GM12878 (cell line): Measurements from ENCODE around the gene NUP210. TPM values are rescaled to one million over a fixed set of nuclear protein-coding genes. Genes with fewer than 3 reads are reported as not detected.

Source experiments
- ATAC-seq: fragments of 200-7000 bp; cut with Tn5 transposase; 3 replicates; pipeline ENCODE4 v1.9.1; 2020; ENCODE audit warnings: mild to moderate bottlenecking, moderate library complexity
- BruUV-seq: library from RNA; stranded (reverse); fragments of 400-500 nt; replicated peaks from 2 replicates; lab custom pipeline; 2021; lab: Mats Ljungman, UMichigan
- CTCF ChIA-PET: fragments of 300-600 bp; sonication (Branson Sonifier 250); formaldehyde crosslinking; extraction: SDS; loops from one replicate; lab custom pipeline; 2021; ENCODE audit warnings: inconsistent platforms; lab: Yijun Ruan, JAX
- POLR2A ChIA-PET: fragments of 350-600 bp; formaldehyde crosslinking; extraction: SDS; loops from one replicate; lab custom pipeline; 2021; ENCODE audit warnings: inconsistent platforms; lab: Charles Lee
- RAD21 ChIA-PET: fragments of 300-600 bp; sonication (Branson Sonifier 250); formaldehyde crosslinking; loops from one replicate; lab custom pipeline; 2023; ENCODE audit warnings: antibody characterized with exemption; ENCODE audit not compliant: unreplicated experiment; lab: Charles Lee
- SMC1A ChIA-PET: fragments of 300-600 bp; sonication (Branson Sonifier 250); formaldehyde crosslinking; loops from one replicate; lab custom pipeline; 2023; ENCODE audit not compliant: unreplicated experiment, uncharacterized antibody; lab: Charles Lee
- DNase-seq: peaks from one replicate; pipeline ENCODE4 v3.0.0-alpha.2; 2011; ENCODE audit warnings: low read depth, low spot score
- FAIRE-seq: peaks from 3 replicates; lab custom pipeline; 2011; peaks lifted over from hg19 to GRCh38; lab: Jason Lieb, UNC
- H2AFZ ChIP-seq: 2 replicates; pipeline ENCODE4 v1.6.0; 2011; ENCODE audit warnings: low read depth, low read length, control low read depth; ENCODE audit not compliant: control insufficient read depth
- H3K27ac ChIP-seq: 2 replicates; pipeline ENCODE4 v1.5.1; 2011; ENCODE audit warnings: control low read depth; ENCODE audit not compliant: control insufficient read depth, insufficient read depth
- H3K27me3 ChIP-seq, 2 experiments: replicated peaks in 1 of 2; 2 replicates each; pipeline versions ENCODE4 v1.6.0 to v1.6.1; 2011; ENCODE audit warnings: low read length in 1 of 2; ENCODE audit not compliant: control insufficient read depth in 2 of 2, insufficient read depth in 2 of 2
- H3K36me3 ChIP-seq, 2 experiments: 2 replicates each; pipeline ENCODE4 v1.5.1; 2011; ENCODE audit warnings: low read length in 1 of 2; ENCODE audit not compliant: control insufficient read depth in 2 of 2, insufficient read depth in 2 of 2
- H3K4me1 ChIP-seq: 2 replicates; pipeline ENCODE4 v1.6.1; 2011; ENCODE audit warnings: mild to moderate bottlenecking, low read length, moderate library complexity, mixed read lengths; ENCODE audit not compliant: control insufficient read depth, insufficient read depth
- H3K4me2 ChIP-seq: 2 replicates; pipeline ENCODE4 v1.6.0; 2011; ENCODE audit warnings: control low read depth; ENCODE audit not compliant: control insufficient read depth, insufficient read depth
- H3K4me3 ChIP-seq: fragments of 200-600 bp; sonication (generic); 2 replicates; pipeline ENCODE4 v1.5.1; 2016
- H3K79me2 ChIP-seq: 2 replicates; pipeline ENCODE4 v1.6.0; 2011; ENCODE audit warnings: low read length; ENCODE audit not compliant: control insufficient read depth, insufficient read depth
- H3K9ac ChIP-seq: 2 replicates; pipeline ENCODE4 v1.8.0; 2011; ENCODE audit warnings: low read length, control low read depth, mixed read lengths; ENCODE audit not compliant: control insufficient read depth, insufficient read depth
- H3K9me3 ChIP-seq: replicated peaks from 3 replicates; pipeline ENCODE4 v1.5.1; 2011; ENCODE audit warnings: mild to moderate bottlenecking, low read length; ENCODE audit not compliant: control insufficient read depth, insufficient read depth
- H4K20me1 ChIP-seq: 2 replicates; pipeline ENCODE4 v1.6.0; 2011; ENCODE audit not compliant: control insufficient read depth, insufficient read depth
- BHLHE40 ChIP-seq, 2 experiments: fragments of 450-650 bp in 1 of 2; IDR thresholded peaks; 2 replicates each; pipeline ENCODE4 v1.6.1; 2011 to 2017; ENCODE audit warnings: low read depth in 2 of 2, borderline replicate concordance in 1 of 2, improper control_type of control experiment in 1 of 2, low read length in 1 of 2, mild to moderate bottlenecking in 1 of 2
- CREM ChIP-seq: IDR thresholded peaks from 2 replicates; pipeline ENCODE4 v1.6.1; 2014; ENCODE audit warnings: antibody characterized with exemption, low read depth
- DPF2 ChIP-seq: fragments of 450-650 bp; IDR thresholded peaks from 2 replicates; pipeline ENCODE4 v1.6.1; 2017; ENCODE audit warnings: mild to moderate bottlenecking
- GABPA ChIP-seq: IDR thresholded peaks from 2 replicates; pipeline ENCODE4 v1.6.1; 2014; ENCODE audit warnings: antibody characterized with exemption, low read depth, mild to moderate bottlenecking, inconsistent platforms
- GATAD2B ChIP-seq: fragments of 450-650 bp; conservative IDR thresholded peaks from 2 replicates; pipeline ENCODE4 v1.6.1; 2017; ENCODE audit warnings: low read depth, mild to moderate bottlenecking, moderate library complexity
- IKZF1 ChIP-seq: fragments of 450-650 bp; conservative IDR thresholded peaks from 2 replicates; pipeline ENCODE4 v1.6.1; 2017; ENCODE audit warnings: antibody characterized with exemption, mild to moderate bottlenecking
- IKZF2 ChIP-seq, 2 experiments: fragments of 450-650 bp; IDR thresholded peaks; 2 replicates each; pipeline ENCODE4 v1.6.1; 2017; ENCODE audit warnings: mild to moderate bottlenecking in 2 of 2, moderate library complexity in 2 of 2
- KDM1A ChIP-seq: fragments of 200-600 bp; sonication (generic); IDR thresholded peaks from 2 replicates; pipeline ENCODE4 v1.6.1; 2016; ENCODE audit warnings: borderline replicate concordance
- MEF2B ChIP-seq: fragments of 450-650 bp; IDR thresholded peaks from 2 replicates; pipeline ENCODE4 v1.6.1; 2018; ENCODE audit warnings: mild to moderate bottlenecking, moderate library complexity; ENCODE audit not compliant: partially characterized antibody, poor library complexity, severe bottlenecking
- MYC ChIP-seq: IDR thresholded peaks from 2 replicates; pipeline ENCODE4 v1.6.1; 2011; ENCODE audit warnings: mild to moderate bottlenecking, low read length, moderate library complexity, inconsistent platforms; ENCODE audit not compliant: insufficient read depth, insufficient replicate concordance, insufficient read length, severe bottlenecking
- POLR2AphosphoS2 ChIP-seq: IDR thresholded peaks from 2 replicates; pipeline ENCODE4 v1.6.1; 2011; ENCODE audit warnings: low read depth, mild to moderate bottlenecking, low read length, improper control_type of control experiment, moderate library complexity
- RAD51 ChIP-seq: fragments of 450-650 bp; IDR thresholded peaks from 2 replicates; pipeline ENCODE4 v1.6.1; 2016; ENCODE audit warnings: moderate library complexity, mild to moderate bottlenecking, inconsistent platforms
- TCF12 ChIP-seq: IDR thresholded peaks from 2 replicates; pipeline ENCODE4 v1.6.1; 2011; ENCODE audit warnings: low read depth, mild to moderate bottlenecking, low read length
- TCF3 ChIP-seq: IDR thresholded peaks from 2 replicates; pipeline ENCODE4 v1.6.1; 2012; ENCODE audit warnings: low read depth, mild to moderate bottlenecking, low read length, borderline replicate concordance; ENCODE audit not compliant: insufficient read depth
- USF2 ChIP-seq: IDR thresholded peaks from 2 replicates; pipeline ENCODE4 v1.6.1; 2011; ENCODE audit warnings: low read depth, low read length, improper control_type of control experiment, borderline replicate concordance
- WGBS: methylation state at CpG from one replicate; pipeline ENCODE4 v1.1.6; 2016; ENCODE audit warnings: low lambda C conversion rate; ENCODE audit not compliant: insufficient replicate concordance, insufficient coverage; ENCODE audit errors: missing lambda C conversion rate; 5-methylcytosine and 5-hydroxymethylcytosine counted together
- in situ Hi-C: fragments of 300-500 bp; cut with MboI; formaldehyde crosslinking; loops from 9 replicates; pipeline ENCODE4 v1.14.3; 2018; ENCODE audit warnings: mixed read lengths
- intact Hi-C: fragments of 100-400 bp; cut with micrococcal nuclease; formaldehyde crosslinking; loops from one replicate; pipeline ENCODE4 v1.14.2; 2022; ENCODE audit not compliant: unreplicated experiment
- polyA plus RNA-seq, 11 experiments: library from polyadenylated mRNA; depleted of rRNA in 4 of 11; unstranded in 6 of 11; stranded (reverse) in 5 of 11; fragments of >200 nt; fragmentation: Nextera tagmentation in 4 of 11; fragmentation: Illumina TruSeq in 1 of 11; extraction: Ambion mirVana in 4 of 11; extraction: Trizol in 1 of 11; gene quantifications; 1 replicate in 1 of 11; 2 replicates in 10 of 11; pipeline versions ENCODE4 v1.2.1 to v1.2.3, GENCODE V29; 2011 to 2016; ENCODE audit warnings: inconsistent platforms in 2 of 11, missing spikeins in 2 of 11, low read depth in 1 of 11
- total RNA-seq, 4 experiments: library from RNA; depleted of rRNA in 3 of 4; stranded (reverse); fragments of >200 nt in 3 of 4; fragmentation: Illumina TruSeq in 1 of 4; extraction: Trizol in 1 of 4; gene quantifications; 2 replicates each; pipeline versions ENCODE4 v1.2.1 to v1.2.3, GENCODE V29; 2013 to 2021
- TF ChIP-seq, protein P1 (sequence below): fragments of 450-650 bp; IDR thresholded peaks from 2 replicates; pipeline ENCODE4 v1.6.1; 2018; ENCODE audit warnings: borderline replicate concordance, mild to moderate bottlenecking; ENCODE audit not compliant: partially characterized antibody
- TF ChIP-seq, protein P2 (sequence below): IDR thresholded peaks from 2 replicates; pipeline ENCODE4 v1.6.1; 2011; ENCODE audit warnings: borderline replicate concordance, low read depth, mild to moderate bottlenecking, moderate library complexity, low read length; ENCODE audit not compliant: insufficient read depth, poor library complexity, severe bottlenecking

The NUP210 gene
- total and polyA plus RNA-seq, 10 of the 15 experiments (the other 5 are each of a cell fraction or from before 2014, with no cell fraction given), result 2.9 to 150 (median 76.0) TPM

DNA sequence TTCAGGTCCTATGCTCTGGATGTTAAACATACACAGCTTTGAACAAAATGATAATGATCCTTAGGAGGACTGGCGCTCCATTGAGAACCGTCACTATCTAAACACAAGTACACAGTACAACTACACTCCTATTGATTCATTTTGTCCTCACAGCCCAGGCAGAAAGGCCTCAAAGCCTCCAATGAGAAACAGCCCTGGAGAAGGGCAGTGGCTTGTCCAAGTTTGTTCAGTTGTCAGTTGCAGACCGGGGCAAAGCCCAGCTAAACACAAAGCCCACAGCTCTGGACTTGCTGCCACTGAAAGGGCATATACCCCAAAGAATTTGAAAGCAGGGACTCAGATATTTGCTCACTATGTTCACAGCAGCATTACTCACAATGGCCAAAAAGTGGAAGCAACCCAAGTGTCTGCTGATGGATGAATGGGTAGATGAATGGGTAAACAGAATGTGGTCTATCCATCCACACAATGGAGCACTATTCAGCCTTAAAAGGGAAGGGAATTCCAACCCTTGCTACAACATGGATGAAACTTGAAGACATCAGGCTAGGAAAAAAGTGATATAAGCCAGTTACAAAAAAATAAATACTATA lies 34.7 kb downstream of the NUP210 start:
- TF ChIP-seq, protein P1, sequence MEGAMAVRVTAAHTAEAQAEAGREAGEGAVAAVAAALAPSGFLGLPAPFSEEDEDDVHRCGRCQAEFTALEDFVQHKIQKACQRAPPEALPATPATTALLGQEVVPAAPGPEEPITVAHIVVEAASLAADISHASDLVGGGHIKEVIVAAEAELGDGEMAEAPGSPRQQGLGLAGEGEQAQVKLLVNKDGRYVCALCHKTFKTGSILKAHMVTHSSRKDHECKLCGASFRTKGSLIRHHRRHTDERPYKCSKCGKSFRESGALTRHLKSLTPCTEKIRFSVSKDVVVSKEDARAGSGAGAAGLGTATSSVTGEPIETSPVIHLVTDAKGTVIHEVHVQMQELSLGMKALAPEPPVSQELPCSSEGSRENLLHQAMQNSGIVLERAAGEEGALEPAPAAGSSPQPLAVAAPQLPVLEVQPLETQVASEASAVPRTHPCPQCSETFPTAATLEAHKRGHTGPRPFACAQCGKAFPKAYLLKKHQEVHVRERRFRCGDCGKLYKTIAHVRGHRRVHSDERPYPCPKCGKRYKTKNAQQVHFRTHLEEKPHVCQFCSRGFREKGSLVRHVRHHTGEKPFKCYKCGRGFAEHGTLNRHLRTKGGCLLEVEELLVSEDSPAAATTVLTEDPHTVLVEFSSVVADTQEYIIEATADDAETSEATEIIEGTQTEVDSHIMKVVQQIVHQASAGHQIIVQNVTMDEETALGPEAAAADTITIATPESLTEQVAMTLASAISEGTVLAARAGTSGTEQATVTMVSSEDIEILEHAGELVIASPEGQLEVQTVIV, result no peak
- TF ChIP-seq IKZF1 (no peak), KDM1A (no peak), CREM (no peak), POLR2AphosphoS2 (no peak), BHLHE40 (IDR thresholded peaks at IDR 0.05; ENCODE audit: borderline replicate concordance in 1 of 2, low read depth in 2 of 2, low read length in 1 of 2) (no peak), MEF2B (no peak), TCF3 (no peak), IKZF2 (IDR thresholded peaks at IDR 0.05) (no peak), GATAD2B (no peak), USF2 (no peak), TCF12 (no peak), DPF2 (no peak), MYC (no peak), GABPA (no peak), RAD51 (no peak)
- TF ChIP-seq, protein P2, sequence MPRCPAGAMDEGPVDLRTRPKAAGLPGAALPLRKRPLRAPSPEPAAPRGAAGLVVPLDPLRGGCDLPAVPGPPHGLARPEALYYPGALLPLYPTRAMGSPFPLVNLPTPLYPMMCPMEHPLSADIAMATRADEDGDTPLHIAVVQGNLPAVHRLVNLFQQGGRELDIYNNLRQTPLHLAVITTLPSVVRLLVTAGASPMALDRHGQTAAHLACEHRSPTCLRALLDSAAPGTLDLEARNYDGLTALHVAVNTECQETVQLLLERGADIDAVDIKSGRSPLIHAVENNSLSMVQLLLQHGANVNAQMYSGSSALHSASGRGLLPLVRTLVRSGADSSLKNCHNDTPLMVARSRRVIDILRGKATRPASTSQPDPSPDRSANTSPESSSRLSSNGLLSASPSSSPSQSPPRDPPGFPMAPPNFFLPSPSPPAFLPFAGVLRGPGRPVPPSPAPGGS, result no peak
- ChIA-PET RAD21 (no interaction called here), CTCF (interaction anchor here (1.2 kb wide), 1 partner anchor 66 kb away, joined by 3 read pairs; no protein-coding TSS in a partner anchor), SMC1A (interaction anchor here (2.0 kb wide), 1 partner anchor 67 kb away, joined by 8 read pairs; no protein-coding TSS in a partner anchor), POLR2A (no interaction called here)
- no peak for FAIRE-seq
- Histone ChIP-seq H3K27me3 (no peaks in the 10 kb centered on the region), H3K36me3 (peaks cover 38 to 51% of the 10 kb centered on the region in 2 experiments), H3K27ac (no peak overlapping the region), H2AFZ (no peak overlapping the region), H3K4me3 (no peak overlapping the region), H3K79me2 (no peaks in the 10 kb centered on the region), H3K4me2 (no peak overlapping the region), H3K4me1 (no peaks in the 10 kb centered on the region), H3K9ac (no peak overlapping the region), H3K9me3 (no peaks in the 10 kb centered on the region), H4K20me1 (no peaks in the 10 kb centered on the region)
- ATAC-seq, result no peak
- in situ Hi-C loops (no loop called here), intact Hi-C loops (no loop called here)
- no peak for DNase-seq
- 65% methylated on average over 3 of the region's 3 CpGs for WGBS
- no TSS peak for BruUV-seq
